Esophagus squamous epithelium (tissue), 4 donors: ENCODE results near the gene SMIM17.

Experiments
- CTCF ChIP-seq, 6 experiments: fragments of 450-650 bp in 4 of 6; fragments of 200-600 bp in 2 of 6; sonication (generic) in 2 of 6; IDR thresholded peaks; one replicate each; pipeline ENCODE4 v1.5.1; 2016 to 2019; ENCODE audit warnings: antibody characterized with exemption in 6 of 6, mild to moderate bottlenecking in 4 of 6, moderate library complexity in 4 of 6
- POLR2A ChIP-seq, 4 donors: fragments of 450-650 bp; IDR thresholded peaks; one replicate each; pipeline ENCODE4 v1.6.1; 2017; ENCODE audit warnings: antibody characterized with exemption in 4 of 4, mild to moderate bottlenecking in 4 of 4, moderate library complexity in 3 of 4

GRCh38 chr19:56637976-56638555 is 4.9 kb upstream of the SMIM17 start:
- TF ChIP-seq CTCF (IDR thresholded peaks at IDR 0.05), result no peak
- TF ChIP-seq POLR2A (IDR thresholded peaks at IDR 0.05), result no peak
